H1 (cell line): Measurements from ENCODE around the gene SRF. TPM values are rescaled to one million over a fixed set of nuclear protein-coding genes. Genes with fewer than 3 reads are reported as not detected.

Experiments
- POU5F1 ChIP-seq: IDR thresholded peaks from 2 replicates; pipeline ENCODE4 v1.6.1; 2011; ENCODE audit warnings: low read depth, mild to moderate bottlenecking, low read length, moderate library complexity
- RNF2 ChIP-seq: fragments of 200-900, 300-1000 bp; sonication (generic); IDR thresholded peaks from 2 replicates; pipeline ENCODE4 v1.7.1; 2016; ENCODE audit warnings: borderline replicate concordance, low read depth, mild to moderate bottlenecking, antibody characterized with exemption, low read length; ENCODE audit not compliant: poor library complexity, severe bottlenecking; ENCODE audit errors: missing control alignments
- RXRA ChIP-seq: IDR thresholded peaks from 2 replicates; pipeline ENCODE4 v1.6.1; 2011; ENCODE audit warnings: low read depth, mild to moderate bottlenecking, low read length, moderate library complexity; ENCODE audit not compliant: insufficient read depth
- SAP30 ChIP-seq: fragments of 300-600 bp; sonication (generic); IDR thresholded peaks from 2 replicates; pipeline ENCODE4 v1.7.1; 2012; ENCODE audit warnings: low read length, moderate library complexity, mild to moderate bottlenecking, inconsistent platforms; ENCODE audit not compliant: insufficient read depth, insufficient replicate concordance
- polyA plus RNA-seq, 7 experiments: library from polyadenylated mRNA; depleted of rRNA in 3 of 7; stranded (reverse) in 5 of 7; unstranded in 2 of 7; fragments of >200 nt in 5 of 7; fragments of 200-250 nt in 2 of 7; gene quantifications; 1 replicate in 5 of 7; 2 replicates in 1 of 7; 4 replicates in 1 of 7; pipeline versions ENCODE4 v1.2.1 to v1.2.3, GENCODE V29; 2011 to 2013; ENCODE audit warnings: missing spikeins in 2 of 7, mixed read lengths in 2 of 7
- total RNA-seq: library from RNA; stranded (reverse); fragmentation: NEBNext Ultra II Directional; extraction: Animal tissue kit (Norgen Biotek cat#: 25700); gene quantifications from 2 replicates; pipeline ENCODE4 v1.2.1, GENCODE V29; 2021
- TF ChIP-seq, protein P1 (sequence below): IDR thresholded peaks from 2 replicates; pipeline ENCODE4 v1.6.1; 2011; ENCODE audit warnings: low read depth, mild to moderate bottlenecking, low read length; ENCODE audit not compliant: insufficient read depth

SRF gene
- total and polyA plus RNA-seq, 2 of the 8 experiments (the other 6 are each of a cell fraction or from before 2014, with no cell fraction given) = 49.0 to 69.5 TPM

GRCh38 chr6:43185391-43185985, 14.4 kb downstream of the SRF start (continued):
- TF ChIP-seq RNF2 (no peak), RXRA (no peak), POU5F1 (no peak), SAP30 (no peak)
- TF ChIP-seq, protein P1, sequence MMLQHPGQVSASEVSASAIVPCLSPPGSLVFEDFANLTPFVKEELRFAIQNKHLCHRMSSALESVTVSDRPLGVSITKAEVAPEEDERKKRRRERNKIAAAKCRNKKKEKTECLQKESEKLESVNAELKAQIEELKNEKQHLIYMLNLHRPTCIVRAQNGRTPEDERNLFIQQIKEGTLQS = no peak
